GM18502 (cell line): Measurements from ENCODE around the gene BCKDHB.

Source experiments
- ATAC-seq: cut with Tn5 transposase; IDR thresholded peaks from one replicate; pipeline ENCODE4 v1.9.1; 2021; ENCODE audit warnings: mild to moderate bottlenecking; ENCODE audit not compliant: unreplicated experiment, poor library complexity

The BCKDHB gene

GRCh38 chr6:80357081-80357480, 250.6 kb downstream of the BCKDHB start:
- ATAC-seq, result no peak

GRCh38 chr6:80357674-80358073, 251.2 kb downstream of the BCKDHB start:
- ATAC-seq, result no peak

DNA sequence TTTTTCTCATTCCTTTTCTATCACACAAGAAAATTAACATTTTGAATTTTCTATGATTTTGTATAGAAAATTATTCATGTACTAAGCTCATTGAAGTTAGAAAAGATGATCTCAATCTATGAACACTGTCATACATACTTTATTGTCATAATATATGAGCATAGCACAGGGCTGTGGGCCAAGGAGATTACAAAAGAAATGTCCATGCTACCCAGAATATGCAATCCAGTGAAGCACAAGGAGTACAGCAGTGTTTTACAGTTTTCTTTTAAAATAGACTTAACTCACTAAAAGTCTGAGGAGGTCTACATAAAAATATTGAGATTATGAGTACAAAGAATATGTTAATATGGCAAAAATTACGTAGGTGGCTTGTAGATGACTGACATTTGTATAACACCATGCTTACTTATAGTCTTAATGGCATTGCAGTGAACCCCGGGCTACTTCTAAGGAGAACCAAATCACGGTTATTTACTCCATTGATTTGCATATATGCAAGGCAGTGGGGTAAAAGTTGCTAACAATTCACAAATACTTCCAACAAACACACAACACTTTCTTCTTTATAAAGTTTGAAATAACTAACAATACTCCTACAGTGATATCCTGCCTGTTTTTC, 257.1 kb downstream of the BCKDHB start:
- no peak for ATAC-seq

DNA sequence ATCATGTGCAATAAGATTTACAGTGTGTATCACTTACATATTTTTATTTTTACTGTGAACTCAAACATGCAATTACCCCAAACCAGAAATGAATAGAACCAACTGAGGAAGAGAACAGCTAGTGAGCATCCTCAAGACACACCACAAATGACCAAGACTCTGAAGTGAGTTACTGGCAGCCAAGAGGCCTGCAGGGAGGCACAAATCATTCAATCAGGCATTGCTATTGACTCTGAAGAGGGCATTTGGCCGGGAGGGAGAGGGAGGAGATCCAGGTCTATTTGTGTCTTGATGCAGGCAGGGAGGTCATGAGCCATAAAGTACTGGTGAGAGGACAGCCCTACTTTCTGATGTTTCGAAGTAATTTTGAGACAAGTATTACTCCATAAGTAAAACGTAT, 257.7 kb downstream of the BCKDHB start:
- ATAC-seq, result no peak

DNA sequence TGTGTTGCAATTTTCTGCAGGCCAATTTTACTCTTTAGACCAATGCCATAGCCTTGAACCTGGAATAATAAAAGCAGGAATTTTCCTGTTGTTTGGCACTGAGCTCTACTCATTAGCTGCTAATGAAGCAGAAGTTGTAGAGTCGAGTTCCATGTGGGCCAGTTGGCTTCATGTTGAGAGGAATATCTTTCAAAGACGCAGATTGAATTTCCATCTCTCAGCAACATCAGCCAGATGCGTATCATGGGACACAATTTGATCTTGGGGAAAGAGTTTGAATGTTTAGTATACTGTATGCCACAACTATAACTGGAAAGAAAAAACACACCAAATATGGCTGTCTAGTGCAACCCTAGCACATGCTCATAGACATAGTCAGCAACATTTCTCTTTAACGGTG, 259.6 kb downstream of the BCKDHB start:
- ATAC-seq, result no peak

GRCh38 chr6:80366714-80367113, 260.2 kb downstream of the BCKDHB start:
- no peak for ATAC-seq

DNA sequence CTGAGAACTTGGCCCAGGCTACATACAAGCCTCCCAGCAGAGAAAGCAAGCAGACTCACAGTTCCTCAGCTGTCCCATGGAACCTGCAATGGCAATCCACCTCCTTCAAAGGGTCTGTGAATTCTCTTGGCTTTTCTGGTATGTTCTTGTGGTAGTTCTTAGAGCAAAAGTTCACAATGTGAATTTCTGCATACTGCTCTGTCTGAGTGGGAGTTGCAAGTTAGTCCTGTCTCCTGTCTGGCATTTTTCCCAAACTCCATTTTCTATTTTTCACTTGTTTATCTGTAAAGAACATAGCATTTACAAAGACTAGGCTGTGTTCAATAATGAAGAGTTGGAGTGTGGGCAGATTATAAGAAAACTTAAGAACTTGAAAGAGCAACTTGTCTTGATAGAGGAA, 269.9 kb downstream of the BCKDHB start:
- ATAC-seq, result no peak

GRCh38 chr6:80380566-80380965, 274.1 kb downstream of the BCKDHB start:
- no peak for ATAC-seq

DNA sequence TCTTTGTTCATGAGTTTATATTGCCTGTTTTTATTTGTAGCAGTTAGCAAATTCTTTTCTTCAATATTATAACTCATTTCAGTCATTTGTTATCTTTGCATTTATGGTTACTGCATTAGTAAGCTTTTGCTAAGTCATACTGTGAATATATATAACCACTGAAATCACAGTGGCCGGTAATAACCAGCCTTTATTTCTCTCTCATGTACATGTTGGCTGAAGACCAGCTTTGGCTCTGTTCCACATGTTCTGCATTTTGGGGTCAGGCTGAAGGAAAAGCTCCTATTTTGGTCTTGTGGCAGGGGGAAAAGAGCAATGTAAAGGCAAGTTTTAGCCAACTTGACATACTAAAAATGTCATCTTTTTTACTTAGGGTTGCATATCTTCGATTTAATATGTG, 276.3 kb downstream of the BCKDHB start:
- ATAC-seq, result no peak

DNA sequence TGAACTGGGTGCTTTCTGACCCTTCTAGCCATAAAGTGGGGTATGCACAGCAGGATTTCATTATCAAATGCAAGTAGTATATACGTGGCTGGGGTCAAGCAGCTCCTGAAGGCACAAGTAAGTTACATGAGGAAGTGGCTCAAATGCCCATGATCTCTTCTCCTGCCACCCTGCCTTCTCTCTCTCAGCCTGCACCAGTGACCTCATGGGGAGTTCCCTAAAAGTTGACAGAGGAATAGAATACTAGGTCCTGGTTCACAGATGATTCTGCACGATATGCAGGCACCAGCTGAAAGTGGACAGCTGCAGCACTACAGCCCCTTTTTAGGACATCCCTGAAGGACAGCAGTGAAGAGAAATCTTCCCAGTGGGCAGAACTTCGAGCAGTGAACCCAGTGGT, 282.0 kb downstream of the BCKDHB start:
- ATAC-seq, result no peak
